DND-41 (cell line): ENCODE data around the gene SEC31A.

Experiments
- CTCF ChIP-seq: IDR thresholded peaks from 2 replicates; pipeline ENCODE4 v1.5.1; 2012; ENCODE audit warnings: borderline replicate concordance, low read length, moderate library complexity, mild to moderate bottlenecking; ENCODE audit not compliant: poor library complexity, severe bottlenecking; ENCODE audit errors: extremely low read depth
- EZH2 ChIP-seq: IDR thresholded peaks from 3 replicates; pipeline ENCODE4 v1.6.1; 2012; ENCODE audit warnings: borderline replicate concordance, low read depth, mild to moderate bottlenecking, moderate library complexity, low read length, inconsistent platforms; ENCODE audit not compliant: severe bottlenecking

- TF ChIP-seq CTCF, result no peak
- TF ChIP-seq EZH2, result no peak
Measured at GRCh38 chr4:82934441-82934840, 43.5 kb upstream of the SEC31A start.
